ENCODE measurements around the gene ZG16B.

DNA sequence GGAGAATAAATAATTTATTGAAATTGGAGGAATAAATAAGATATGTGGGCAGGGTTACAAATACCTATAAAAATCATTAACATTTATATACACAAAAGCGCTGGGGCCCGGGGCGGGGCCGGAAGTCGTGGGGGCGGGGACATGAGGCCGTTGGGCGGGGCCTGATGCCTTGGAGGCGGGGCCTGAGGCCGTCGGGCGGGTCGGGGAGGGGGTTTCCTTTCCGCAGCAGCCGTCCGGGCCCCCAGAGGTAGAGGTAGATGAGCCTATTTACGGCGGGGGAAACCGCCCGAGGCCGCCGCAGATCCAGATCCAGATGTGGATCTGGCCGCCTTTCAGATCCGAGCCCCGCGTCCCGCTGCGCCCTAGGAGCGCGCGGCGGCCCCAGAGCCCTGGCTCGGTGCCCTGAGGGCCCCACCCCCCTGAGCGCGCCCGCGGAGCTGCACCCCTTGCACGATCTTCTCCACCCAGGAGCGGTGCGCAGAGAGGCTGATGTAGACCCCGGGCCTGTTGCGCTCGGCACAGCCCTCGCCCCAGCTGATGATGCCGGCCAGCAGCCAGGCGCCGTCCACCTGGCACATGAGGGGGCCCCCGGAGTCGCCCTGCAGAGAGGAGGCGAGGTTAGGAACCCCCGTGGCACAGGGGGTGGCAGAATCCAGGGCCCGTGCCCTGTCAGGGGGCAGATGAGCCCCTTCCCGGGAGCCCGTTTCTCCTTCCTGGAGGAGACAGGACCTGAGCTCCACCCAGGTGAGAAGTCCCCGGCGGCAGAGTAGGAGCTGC is 22.8 kb downstream of the ZG16B start:
- TF ChIP-seq, protein P1, sequence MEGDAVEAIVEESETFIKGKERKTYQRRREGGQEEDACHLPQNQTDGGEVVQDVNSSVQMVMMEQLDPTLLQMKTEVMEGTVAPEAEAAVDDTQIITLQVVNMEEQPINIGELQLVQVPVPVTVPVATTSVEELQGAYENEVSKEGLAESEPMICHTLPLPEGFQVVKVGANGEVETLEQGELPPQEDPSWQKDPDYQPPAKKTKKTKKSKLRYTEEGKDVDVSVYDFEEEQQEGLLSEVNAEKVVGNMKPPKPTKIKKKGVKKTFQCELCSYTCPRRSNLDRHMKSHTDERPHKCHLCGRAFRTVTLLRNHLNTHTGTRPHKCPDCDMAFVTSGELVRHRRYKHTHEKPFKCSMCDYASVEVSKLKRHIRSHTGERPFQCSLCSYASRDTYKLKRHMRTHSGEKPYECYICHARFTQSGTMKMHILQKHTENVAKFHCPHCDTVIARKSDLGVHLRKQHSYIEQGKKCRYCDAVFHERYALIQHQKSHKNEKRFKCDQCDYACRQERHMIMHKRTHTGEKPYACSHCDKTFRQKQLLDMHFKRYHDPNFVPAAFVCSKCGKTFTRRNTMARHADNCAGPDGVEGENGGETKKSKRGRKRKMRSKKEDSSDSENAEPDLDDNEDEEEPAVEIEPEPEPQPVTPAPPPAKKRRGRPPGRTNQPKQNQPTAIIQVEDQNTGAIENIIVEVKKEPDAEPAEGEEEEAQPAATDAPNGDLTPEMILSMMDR (conservative IDR thresholded peaks at IDR 0.05; ENCODE audit: low read length), result no peak
- TF ChIP-seq EZH2phosphoT487 (IDR thresholded peaks at IDR 0.05; ENCODE audit: borderline replicate concordance), result no peak

Data from Loucy (cell line).